ENCODE measurements around the gene POLR2A.

- TF ChIP-seq CTCF (conservative IDR thresholded peaks at IDR 0.05; ENCODE audit: low read depth, low read length) = no peak
- no peak for TF ChIP-seq EZH2 (IDR thresholded peaks at IDR 0.05; ENCODE audit: borderline replicate concordance, low read depth, low read length, poor library complexity, severe bottlenecking)
These were observed 29.8 kb downstream of the POLR2A start for GRCh38 chr17:7513850-7514419.

Measured in A673 (cell line).